A549 (cell line): ENCODE measurements around the gene NR1H2.

ENCODE experiments used
- CEBPB ChIP-seq, 2 experiments: fragments of >200 bp in 1 of 2; sonication (Bioruptor Twin) in 1 of 2; formaldehyde crosslinking in 1 of 2; IDR thresholded peaks; 2 replicates each; pipeline ENCODE4 v1.6.1; 2012 to 2016
- CTCF ChIP-seq: fragments of >200 bp; sonication (Bioruptor Twin); formaldehyde crosslinking; IDR thresholded peaks from 3 replicates; pipeline ENCODE4 v1.5.1; 2016
- FOSL2 ChIP-seq, 2 experiments: fragments of 450-650 bp in 1 of 2; fragments of >200 bp in 1 of 2; sonication (Bioruptor Twin) in 1 of 2; formaldehyde crosslinking; IDR thresholded peaks; 2 replicates each; pipeline versions ENCODE4 v1.5.0 to v1.6.1; 2016 to 2020; ENCODE audit warnings: mild to moderate bottlenecking in 1 of 2, moderate library complexity in 1 of 2
- JUNB ChIP-seq: fragments of >200 bp; sonication (Bioruptor Twin); formaldehyde crosslinking; IDR thresholded peaks from 2 replicates; pipeline ENCODE4 v1.6.1; 2016
- MYC ChIP-seq: IDR thresholded peaks from 2 replicates; pipeline ENCODE4 v1.6.1; 2012; ENCODE audit warnings: mild to moderate bottlenecking, inconsistent platforms, low read length, improper control_type of control experiment, borderline replicate concordance
- NFE2L2 ChIP-seq: fragments of 150-350 bp; conservative IDR thresholded peaks from 2 replicates; pipeline ENCODE4 v1.6.1; 2014; ENCODE audit warnings: low read length
- POLR2AphosphoS2 ChIP-seq: conservative IDR thresholded peaks from 2 replicates; pipeline ENCODE4 v1.6.1; 2012; ENCODE audit warnings: low read length, improper control_type of control experiment, inconsistent platforms
- TF ChIP-seq, protein P1 (sequence below): fragments of >200 bp; sonication (Bioruptor Twin); formaldehyde crosslinking; IDR thresholded peaks from 3 replicates; pipeline ENCODE4 v1.6.1; 2016

GRCh38 chr19:50362656-50363424 lies 13.4 kb upstream of the NR1H2 start:
- TF ChIP-seq CTCF, result no peak
- TF ChIP-seq FOSL2 (IDR thresholded peaks at IDR 0.05), result no peak
- TF ChIP-seq FOSL2 (CRISPR knock-in tag; IDR thresholded peaks at IDR 0.05), result no peak
- no peak for TF ChIP-seq NFE2L2
- TF ChIP-seq CEBPB (IDR thresholded peaks at IDR 0.05), result no peak
- TF ChIP-seq JUNB, result no peak
- TF ChIP-seq, protein P1, sequence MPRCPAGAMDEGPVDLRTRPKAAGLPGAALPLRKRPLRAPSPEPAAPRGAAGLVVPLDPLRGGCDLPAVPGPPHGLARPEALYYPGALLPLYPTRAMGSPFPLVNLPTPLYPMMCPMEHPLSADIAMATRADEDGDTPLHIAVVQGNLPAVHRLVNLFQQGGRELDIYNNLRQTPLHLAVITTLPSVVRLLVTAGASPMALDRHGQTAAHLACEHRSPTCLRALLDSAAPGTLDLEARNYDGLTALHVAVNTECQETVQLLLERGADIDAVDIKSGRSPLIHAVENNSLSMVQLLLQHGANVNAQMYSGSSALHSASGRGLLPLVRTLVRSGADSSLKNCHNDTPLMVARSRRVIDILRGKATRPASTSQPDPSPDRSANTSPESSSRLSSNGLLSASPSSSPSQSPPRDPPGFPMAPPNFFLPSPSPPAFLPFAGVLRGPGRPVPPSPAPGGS, result no peak
- no peak for TF ChIP-seq POLR2AphosphoS2
- no peak for TF ChIP-seq MYC
